M059J (cell line): ENCODE measurements around the gene FKBP2. TPM values are rescaled to one million over a fixed set of nuclear protein-coding genes. Genes with fewer than 3 reads are reported as not detected.

Experiments
- DNase-seq: peaks from one replicate; pipeline ENCODE4 v3.0.0-alpha.2; 2012; ENCODE audit warnings: low read depth
- total RNA-seq: library from RNA; depleted of rRNA; stranded (reverse); fragments of >200 nt; shearing (Covaris generic); gene quantifications from 2 replicates; pipeline ENCODE4 v1.2.3, GENCODE V29; 2014

The FKBP2 gene
- total RNA-seq, 1 experiment from 2014 or later, result 100 TPM

DNA sequence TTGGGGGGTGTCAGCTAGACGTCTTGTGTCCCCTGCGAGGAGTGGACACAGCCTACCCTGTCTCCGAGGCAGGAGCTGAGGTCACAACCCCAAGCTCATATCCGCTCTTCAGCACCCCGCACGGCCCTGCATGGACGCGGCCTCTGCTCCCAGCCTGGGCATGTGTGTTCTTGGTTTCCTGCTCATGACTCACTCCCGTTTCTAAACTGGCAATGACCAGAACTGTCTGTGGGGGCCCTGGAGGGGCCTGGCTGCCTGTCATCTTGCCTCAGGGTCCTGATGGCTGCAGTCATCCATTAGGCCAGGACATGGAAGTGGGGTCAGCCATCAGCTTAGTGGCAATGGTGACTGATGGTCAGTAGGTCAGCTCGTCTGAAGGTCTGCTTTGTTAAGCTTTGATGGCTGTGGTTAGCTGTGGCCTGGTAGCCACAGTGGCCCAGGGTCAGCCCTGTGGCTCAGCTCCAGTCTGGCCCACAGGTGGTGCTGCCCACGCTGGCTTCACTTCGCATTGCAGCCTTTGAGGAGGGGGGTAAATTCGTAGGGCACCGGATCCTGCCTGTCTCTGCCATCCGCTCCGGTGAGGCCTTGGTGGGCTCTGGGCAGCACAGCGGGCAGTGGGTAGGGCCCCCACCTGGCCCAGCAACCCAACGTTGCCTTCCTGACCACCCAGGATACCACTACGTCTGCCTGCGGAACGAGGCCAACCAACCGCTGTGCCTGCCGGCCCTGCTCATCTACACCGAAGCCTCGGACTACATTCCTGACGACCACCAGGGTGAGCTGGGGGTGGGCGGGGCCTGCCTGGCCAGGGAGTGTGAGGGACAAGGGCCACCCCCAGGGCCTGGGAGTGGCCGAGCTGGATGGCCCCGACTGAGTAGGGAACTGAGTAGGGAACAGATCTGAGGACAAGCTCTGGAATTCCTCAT lies 22.4 kb downstream of the FKBP2 start:
- DNase-seq, result peak; percentile 87

DNA sequence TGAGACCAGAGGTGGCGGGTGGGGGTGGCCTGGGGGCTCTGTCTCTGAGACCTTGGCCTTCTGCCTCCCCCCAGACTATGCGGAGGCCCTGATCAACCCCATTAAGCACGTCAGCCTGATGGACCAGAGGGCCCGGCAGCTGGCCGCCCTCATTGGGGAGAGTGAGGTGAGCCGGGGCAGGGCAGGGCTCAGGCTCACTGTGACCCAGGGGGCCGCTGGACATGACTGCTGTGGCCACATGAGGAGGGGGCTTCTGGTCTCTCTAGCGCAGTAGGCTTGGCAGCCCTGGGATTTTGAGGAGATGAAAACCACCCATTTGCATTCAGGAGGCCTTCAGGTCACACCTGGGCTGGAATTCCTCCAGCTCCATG lies 23.0 kb downstream of the FKBP2 start:
- DNase-seq, result no peak

DNA sequence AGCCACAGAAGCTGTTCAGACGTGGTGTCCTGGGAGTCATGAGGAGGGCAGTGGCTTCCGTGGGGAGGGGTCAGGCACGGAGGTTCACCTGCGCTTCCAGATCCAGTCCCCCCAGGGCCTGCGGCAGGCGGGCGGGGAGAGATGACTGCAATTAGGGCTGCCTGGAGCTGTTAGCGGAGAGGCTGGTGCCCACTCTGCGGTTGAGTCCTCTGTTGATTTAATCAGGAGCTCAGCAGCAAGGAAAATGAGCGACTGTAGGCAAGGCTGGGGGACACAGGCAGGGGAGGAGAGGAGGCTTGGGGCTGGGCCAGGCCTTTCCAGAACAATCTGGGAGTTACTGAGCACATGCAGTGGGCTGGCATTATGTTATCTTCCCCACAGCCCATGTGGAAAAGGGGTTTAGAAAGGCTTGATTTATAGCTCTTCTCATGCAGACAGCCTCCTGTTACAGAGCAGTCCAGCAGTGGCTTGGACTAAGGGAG lies 23.5 kb downstream of the FKBP2 start:
- DNase-seq, result no peak

DNA sequence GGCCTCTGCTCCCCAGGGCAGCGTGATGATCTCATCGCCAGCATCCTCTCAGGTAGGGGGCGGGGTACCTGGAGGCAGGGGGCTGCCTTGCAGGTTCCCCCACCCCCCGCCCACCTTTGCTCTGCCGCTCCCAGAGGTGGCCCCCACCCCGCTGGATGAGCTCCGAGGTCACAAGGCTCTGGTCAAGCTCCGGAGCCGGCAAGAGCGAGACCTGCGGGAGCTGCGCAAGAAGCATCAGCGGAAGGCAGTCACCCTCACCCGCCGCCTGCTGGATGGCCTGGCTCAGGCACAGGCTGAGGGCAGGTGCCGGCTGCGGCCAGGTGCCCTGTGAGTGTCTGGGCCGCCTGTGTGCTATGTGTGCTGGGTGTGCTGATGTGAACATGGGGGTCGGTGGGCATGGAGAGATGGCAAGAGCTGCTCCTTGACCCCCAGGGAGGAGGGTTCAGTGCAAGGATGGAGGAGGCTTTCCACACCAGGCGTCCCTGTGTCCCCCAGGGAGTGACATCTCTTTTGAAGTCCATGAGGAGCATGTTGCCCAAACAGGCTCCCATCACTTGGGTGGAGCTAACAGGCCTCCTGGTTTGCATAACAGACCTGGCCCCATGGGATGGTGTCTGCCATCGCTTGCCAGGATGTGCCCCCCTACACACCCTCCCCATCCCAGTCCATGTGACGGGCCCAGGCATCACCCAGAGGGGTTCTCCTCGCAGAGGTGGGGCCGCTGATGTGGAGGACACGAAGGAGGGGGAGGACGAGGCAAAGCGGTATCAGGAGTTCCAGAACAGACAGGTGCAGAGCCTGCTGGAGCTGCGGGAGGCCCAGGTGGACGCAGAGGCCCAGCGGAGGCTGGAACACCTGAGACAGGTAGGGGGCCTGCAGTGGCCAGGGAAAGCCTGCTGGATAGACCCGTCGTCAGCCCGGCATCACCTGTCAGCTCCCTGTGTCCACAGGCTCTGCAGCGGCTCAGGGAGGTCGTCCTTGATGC lies 24.6 kb downstream of the FKBP2 start:
- DNase-seq, result no peak

DNA sequence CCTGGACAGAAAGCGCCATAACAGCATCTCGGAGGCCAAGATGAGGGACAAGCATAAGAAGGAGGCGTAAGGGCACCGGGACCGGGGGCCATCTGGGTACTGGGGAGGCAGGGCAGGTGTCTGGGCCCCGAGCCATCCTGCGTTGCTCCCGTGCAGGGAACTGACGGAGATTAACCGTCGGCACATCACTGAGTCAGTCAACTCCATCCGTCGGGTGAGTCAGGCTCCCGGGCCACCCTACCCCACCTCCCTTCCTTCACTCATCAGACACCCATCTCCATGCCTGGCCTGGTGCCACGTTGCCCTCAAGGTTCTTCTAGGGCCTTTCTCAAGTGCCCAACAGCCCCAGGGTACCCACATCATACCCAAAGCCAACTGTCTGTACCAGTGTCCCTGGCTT lies 25.4 kb downstream of the FKBP2 start:
- DNase-seq, result peak; percentile 69

DNA sequence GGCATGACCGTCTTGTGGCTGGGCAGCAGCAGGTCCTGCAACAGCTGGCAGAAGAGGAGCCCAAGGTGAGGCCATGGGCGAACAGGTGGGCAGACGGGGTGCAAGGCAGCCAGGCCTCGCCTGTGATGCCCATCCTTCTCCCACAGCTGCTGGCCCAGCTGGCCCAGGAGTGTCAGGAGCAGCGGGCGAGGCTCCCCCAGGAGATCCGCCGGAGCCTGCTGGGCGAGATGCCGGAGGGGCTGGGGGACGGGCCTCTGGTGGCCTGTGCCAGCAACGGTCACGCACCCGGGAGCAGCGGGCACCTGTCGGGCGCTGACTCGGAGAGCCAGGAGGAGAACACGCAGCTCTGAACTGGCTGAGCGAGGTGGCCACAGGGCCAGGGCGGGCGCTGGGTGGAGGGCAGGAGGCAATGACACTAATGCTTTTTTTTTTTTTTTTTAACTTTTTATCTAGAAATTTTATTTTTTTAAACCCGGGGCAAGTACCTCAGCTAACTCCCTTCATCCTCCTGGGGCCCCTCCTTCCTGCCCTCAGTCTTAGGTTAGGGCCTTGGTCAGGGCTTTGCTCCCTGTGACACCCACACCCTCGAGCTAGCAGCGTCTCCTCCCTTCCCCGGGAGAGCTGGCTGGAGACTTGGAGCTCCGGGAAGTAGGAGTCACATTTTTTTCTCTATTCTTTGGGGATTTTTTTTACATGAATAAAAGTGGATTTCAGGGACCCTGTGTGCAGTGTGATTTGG lies 26.5 kb downstream of the FKBP2 start:
- DNase-seq, result no peak

DNA sequence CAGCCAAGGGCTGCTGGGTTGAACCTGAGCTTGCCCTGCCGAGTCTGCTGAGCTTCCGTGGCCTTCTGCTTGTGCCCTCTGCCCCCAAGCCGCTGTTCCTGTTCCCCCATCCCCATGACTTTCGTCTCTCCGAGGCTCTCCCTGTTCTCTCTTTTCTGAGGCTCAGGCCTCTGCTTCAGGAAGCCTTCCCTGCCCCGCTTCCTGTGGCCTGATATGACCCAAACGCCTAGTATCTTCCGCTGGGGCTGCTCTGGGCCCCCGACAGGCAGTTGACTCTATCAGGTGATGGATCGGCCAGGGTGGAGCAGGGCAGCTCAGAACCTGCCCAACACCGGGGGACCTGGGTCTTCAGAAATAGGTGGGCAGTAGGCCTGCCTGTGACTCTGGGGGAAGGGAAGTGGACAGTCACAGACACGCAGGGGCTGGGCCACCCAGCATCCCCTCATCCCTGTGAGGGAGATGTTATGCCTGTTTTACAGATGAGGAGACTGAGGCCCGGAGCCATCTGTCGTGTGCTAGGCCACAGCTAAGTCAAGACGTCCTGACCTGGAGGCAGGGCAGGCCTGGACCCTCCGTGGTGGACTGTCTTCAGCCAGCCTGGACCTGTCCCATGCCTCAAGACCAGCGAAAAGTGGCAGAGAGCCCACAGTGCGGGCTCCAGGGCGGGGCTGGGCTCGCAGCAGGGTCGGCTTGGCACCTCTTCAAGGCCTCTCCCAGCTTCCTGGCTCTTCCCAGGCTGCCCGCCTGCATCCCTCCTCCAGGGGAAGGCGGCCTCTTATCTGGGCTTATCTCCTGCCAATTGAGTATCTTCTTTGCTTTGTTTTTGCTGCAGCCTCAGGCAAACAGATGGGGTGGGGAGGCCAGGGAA lies 27.4 kb downstream of the FKBP2 start:
- DNase-seq, result peak; percentile 90

DNA sequence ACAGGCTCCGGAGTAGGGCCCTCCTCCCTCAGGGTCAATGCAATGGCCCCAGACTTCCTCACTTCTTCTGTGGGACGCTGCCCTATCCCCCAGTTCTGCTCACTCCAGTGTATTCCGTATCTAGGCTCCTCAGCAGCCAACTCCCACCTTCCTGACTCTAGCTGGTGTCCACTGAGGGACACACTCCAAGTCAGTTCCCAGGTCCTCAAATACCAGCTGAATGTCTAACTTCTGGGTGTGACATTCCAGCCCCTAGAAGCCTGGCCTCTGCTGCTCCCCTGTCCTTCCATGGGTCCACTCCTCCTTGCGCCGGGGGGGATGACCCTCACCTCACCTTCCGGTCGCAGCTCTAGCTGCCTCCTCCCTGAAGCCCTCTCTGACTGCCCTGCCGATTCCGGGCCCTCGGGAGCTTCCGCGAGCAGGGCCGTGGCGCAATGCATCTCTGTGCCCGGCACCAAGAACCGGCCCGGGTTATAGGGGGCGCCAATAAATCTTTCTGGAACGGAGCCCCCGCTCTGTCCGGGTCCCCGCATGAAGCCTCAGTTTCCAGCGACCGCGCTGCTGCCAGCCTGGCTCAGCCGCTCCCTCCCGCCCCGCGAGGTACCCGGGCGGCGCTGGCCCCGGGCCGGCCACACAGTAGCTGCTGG lies 28.1 kb downstream of the FKBP2 start:
- no peak for DNase-seq

DNA sequence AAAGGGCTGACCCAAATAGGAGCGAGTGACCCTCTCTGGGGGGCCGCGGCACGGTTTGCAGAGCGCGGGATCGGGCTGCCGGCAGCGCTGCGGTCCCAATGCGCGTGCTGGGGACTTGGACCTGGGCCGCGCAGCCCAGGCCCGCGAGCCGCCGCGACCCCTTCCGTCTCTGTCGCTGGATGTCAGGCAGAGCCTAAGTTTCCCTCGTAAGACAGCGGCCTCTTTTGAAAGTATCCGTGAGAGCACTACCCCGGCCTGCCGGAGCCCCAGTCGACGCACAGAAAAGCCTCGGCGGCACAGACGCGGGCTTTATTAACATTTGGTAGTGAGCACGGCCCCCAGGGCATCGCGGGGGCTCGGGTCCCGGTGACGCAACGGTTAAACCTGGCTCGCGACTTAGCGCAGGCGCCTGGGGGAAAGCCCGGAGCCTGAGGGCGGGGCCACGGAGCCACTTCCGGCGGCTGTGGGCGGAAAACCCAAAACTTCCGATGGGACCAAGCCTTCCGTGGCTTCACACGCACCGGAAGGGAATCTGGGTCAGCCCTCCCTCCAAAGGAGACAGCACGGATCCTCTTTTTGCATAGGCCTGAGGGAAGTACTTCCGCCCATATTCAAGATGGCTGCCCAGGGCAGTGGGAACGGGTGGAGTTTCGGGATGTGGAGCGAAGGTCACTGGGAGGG lies 28.8 kb downstream of the FKBP2 start:
- DNase-seq, result peak; percentile 100

DNA sequence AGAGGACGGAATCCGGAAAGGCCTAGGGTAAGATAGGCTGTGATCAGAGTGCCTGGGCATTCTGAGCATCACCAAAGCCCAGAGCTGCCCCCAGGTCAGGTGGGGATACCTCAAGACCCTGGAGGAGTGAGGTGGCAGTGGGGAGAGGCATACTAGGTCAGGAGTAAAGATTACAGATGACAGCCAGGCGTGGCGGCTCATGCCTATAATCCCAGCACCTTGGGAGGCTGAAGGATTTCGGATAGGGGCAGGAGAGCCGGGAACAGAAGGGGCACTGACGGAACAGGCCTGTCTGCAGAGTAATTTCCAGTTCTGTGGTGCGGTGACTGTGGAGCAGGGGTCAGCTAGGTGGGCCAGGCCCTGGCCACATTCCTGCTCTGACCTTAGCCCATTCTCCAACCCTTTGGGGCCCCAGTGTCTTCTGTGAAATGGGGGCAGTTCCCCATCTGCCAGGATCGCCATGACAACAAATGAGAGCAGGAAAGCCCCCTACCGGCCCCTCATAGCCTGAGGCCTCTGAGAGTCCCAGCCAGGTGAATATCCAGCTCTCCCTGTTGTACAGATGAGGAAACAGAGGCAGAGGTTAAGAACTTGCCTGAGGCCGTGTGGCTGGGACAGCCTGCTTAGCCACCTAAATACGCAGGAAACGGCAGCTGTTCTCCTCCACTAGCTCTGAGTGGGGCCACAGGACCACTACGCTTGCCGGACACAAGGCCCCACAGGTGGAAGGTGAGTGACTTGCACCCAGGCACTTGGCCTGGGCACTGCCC lies 34.3 kb downstream of the FKBP2 start:
- no peak for DNase-seq

DNA sequence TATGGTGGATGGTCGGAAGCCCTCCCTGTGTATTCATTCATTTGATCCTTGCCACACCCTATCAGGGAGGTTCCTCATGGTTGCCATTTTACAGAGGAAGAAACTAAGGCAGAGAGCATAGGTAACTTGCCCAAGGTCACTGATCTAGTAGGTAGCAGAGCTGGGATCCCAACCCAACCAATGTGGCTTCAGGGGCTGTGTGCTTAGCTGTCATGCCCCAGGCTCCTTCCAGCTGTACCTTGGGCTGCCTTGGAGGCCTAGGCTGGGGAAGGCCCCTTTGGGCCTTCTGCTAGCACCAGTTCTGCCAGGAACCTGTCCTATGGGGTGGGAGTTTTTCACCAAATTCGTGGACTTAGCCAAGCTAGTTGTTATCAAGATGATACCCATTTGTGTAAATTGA lies 34.9 kb downstream of the FKBP2 start:
- no peak for DNase-seq

DNA sequence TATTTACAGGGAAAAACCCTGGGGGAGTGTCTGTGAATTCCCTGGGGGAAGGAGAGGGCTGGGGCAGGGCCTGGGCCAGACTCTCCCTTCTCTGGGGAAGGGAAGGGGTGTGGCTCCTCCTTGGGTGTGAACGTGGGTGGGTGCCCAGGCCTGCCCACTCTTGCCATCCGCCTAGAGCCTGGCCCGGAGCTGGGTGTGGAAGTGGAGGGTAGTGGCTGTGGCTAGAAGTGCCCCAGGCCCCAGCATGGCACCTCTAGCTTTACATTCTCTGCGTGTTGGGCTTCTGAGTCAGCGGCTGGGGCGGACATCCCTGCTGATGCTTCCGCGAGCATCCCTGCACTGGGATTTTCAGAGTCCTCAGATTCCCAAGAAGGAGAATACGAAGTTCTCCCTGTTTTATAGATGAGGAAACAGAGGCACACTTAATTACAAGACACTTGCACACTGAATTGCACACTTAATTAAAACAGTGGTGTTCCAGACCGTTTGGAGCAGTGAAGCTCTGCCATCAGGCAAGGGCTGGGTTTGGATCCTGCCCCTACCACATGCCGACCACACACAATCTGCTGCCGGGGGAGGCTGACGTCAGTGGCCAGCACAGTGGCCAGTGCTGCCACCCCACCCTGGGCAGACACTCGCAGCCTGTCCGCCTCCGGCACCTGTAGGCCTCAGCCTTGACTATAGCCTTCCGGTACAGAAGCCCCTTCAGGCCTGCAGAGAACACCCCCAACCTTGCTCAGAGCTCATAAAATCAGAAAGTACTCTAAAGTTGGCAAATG lies 35.9 kb downstream of the FKBP2 start:
- DNase-seq, result no peak

DNA sequence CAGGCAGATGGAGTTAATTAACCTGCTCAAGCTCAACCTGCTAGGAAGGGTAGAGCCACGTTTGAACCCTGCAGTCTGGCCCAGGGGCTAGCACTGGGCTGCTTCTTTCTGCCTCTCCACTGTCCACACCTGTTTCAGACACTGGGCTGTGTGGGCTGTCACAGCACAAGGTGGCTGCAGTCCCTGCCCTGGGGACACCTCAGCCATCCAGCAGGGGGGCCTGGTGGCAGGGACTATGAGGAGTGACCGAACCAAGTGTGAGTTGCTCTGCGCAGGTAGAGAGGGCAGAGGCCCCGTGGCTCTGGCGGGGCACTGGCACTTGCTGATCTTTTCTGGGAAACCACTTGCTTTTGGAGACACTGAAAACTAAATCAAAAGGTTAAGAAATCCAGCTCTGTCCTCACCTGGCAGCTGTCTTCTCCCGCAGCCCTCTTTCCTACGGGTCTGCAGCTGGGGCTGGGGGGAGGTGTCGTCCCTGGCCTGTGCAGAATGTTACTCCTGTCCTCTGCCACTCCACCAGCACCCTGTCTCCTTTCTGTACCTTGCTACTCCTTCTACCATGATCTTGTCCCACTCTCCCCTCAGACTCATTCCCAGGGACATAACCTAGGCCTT lies 37.8 kb downstream of the FKBP2 start:
- no peak for DNase-seq

DNA sequence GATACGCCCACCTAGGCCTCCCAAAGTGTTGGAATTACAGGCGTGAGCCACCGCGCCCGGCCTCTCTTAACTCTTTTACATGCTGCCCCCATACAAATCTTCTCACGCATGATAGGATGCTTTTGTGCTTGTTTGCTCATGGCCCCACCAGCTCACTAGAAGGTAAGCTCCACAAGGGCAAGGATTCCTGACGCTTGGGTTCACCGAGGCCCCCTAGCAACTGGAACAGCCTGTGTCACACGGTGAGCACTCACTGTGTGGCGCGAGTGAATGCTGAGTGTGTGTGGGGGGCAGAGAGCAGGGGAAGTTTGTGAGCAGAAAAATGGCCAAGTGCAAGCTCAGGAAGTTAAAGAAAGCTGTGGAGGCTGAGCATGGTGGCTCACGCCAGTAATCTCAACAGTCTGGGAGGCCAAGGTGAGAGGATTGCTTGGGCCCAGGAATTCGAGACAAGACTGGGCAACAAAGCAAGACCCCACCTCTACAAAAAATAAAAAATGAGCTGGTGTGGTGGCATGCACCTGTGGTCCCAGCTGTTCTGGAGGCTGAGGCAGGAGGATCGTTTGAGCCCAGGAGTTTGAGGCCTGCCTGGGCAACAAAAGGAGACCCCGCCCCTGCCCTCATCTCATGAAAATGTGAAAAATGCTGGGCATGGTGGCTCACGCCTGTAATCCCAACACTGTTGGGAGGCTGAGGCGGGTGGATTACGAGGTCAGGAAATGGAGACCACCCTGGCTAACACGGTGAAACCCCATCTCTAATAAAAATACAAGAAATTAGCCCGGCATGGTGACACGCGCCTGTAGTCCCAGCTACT lies 41.3 kb downstream of the FKBP2 start:
- no peak for DNase-seq

DNA sequence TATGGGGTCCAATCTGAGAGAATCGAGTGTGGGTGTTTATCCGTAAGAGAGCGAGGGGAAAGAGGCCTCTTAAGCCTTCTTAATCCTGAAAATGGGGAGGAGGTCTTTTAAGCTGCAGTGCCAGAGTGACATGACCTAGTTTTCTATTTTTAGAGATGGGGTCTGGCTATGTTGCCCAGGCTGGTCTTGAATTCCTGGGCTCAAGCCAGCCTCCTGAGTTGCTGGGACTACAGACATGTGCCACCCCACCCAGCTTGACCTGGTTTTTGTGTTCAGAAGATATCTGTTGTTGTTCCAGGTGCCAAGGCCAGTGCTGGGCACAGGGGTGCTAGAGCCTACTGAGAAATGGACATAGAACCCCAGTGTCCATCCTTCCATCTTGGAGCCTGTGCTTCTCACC lies 42.2 kb downstream of the FKBP2 start:
- DNase-seq, result no peak

DNA sequence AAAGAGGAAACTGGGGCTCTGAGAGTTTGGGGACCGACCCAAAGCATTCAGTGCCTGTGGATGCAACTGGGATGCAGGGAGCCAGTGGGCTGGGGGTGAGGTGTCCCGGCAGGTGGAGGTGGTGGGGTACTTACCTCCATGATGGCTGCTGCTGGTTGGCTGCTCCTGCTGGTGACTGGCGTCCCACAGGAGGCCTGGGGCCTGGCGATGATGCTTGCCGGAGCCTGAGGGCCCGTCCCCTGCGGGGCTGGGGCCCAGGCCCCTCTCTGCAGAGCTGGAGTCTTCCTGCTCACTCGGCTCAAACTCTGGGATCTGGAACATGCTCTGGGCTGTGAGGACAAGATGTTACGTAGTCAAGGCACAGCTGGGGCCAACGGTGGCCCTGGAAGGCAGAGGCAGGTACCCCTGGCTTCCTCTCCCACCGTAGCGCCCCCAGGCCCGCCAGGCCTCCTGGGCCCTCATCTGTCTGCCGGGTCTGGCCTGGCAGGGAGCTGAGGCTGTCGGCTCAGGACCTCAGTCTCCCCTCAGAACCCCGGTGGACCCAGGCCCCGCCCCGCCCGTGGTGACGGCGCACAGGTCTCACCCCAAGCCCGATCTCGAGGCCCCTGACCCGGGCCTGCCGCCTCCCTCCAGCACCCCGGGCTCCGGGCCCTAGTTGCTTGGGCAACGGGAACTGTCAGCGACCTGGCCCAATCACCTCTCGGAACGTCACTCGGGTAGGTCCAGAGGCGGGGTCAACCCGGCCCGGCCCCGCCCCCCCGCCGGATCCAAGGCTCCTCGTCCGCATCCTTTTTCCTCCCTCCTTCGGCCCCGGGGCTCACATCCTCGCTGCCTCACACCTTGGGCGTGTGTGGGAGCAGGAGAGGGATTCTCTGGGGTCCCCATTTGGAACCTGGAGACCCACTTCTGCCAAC lies 43.4 kb downstream of the FKBP2 start, which contains the start of gene BAD:
TSS of gene BAD (minus strand) at position 618 of the 914 bp plus-strand sequence. CDS start at position 321, 297 bp downstream.
- DNase-seq, result peak; percentile 91
